ENCODE data around the gene PLAU.

- TF ChIP-seq ARID4B (CRISPR knock-in tag; IDR thresholded peaks at IDR 0.05; ENCODE audit: borderline replicate concordance) (no peak), E2F4 (CRISPR knock-in tag; IDR thresholded peaks at IDR 0.05; ENCODE audit: borderline replicate concordance, low read depth) (no peak), CDX4 (CRISPR knock-in tag; IDR thresholded peaks at IDR 0.05; ENCODE audit: borderline replicate concordance) (no peak), CTCF (IDR thresholded peaks at IDR 0.05) (no peak), ATF2 (CRISPR knock-in tag; IDR thresholded peaks at IDR 0.05; ENCODE audit: borderline replicate concordance, low read depth) (no peak), FOXJ3 (CRISPR knock-in tag; IDR thresholded peaks at IDR 0.05; ENCODE audit: borderline replicate concordance) (no peak), NFYB (CRISPR knock-in tag; conservative IDR thresholded peaks at IDR 0.05; ENCODE audit: low read depth) (no peak), FOXP4 (CRISPR knock-in tag; IDR thresholded peaks at IDR 0.05) (no peak)
- TF ChIP-seq, protein P1, sequence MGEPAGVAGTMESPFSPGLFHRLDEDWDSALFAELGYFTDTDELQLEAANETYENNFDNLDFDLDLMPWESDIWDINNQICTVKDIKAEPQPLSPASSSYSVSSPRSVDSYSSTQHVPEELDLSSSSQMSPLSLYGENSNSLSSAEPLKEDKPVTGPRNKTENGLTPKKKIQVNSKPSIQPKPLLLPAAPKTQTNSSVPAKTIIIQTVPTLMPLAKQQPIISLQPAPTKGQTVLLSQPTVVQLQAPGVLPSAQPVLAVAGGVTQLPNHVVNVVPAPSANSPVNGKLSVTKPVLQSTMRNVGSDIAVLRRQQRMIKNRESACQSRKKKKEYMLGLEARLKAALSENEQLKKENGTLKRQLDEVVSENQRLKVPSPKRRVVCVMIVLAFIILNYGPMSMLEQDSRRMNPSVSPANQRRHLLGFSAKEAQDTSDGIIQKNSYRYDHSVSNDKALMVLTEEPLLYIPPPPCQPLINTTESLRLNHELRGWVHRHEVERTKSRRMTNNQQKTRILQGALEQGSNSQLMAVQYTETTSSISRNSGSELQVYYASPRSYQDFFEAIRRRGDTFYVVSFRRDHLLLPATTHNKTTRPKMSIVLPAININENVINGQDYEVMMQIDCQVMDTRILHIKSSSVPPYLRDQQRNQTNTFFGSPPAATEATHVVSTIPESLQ (CRISPR knock-in tag; IDR thresholded peaks at IDR 0.05) = no peak
- TF ChIP-seq, protein P2, sequence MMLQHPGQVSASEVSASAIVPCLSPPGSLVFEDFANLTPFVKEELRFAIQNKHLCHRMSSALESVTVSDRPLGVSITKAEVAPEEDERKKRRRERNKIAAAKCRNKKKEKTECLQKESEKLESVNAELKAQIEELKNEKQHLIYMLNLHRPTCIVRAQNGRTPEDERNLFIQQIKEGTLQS (CRISPR knock-in tag; conservative IDR thresholded peaks at IDR 0.05) = no peak
Observed at GRCh38 chr10:73925539-73925938, 14.6 kb downstream of the PLAU start.

Data from WTC11 (cell line).